ENCODE measurements around the gene ACSM3. TPM values are rescaled to one million over a fixed set of nuclear protein-coding genes. Genes with fewer than 3 reads are reported as not detected.

ACSM3 gene
- total and polyA plus RNA-seq, 9 of the 15 experiments (the other 6 are each of a cell fraction or from before 2014, with no cell fraction given), result 112 to 420 (median 182) TPM

GRCh38 chr16:20747030-20747816, 16.6 kb upstream of the ACSM3 start (continued):
- TF ChIP-seq DDX20 (tag; IDR thresholded peaks at IDR 0.05; ENCODE audit: low read depth) (no peak), ATF7 (IDR thresholded peaks at IDR 0.05) (peak; percentile 65; the same call in 1 of the 2 replicates), CREB3 (tag; conservative IDR thresholded peaks at IDR 0.05; ENCODE audit: low read depth) (no peak), CTCF (IDR thresholded peaks at IDR 0.05 in 2 of 3, conservative IDR thresholded peaks at IDR 0.05 in 1 of 3; ENCODE audit: insufficient read depth in 2 of 3, low read depth in 1 of 3, low read length in 3 of 3) (no peak), MCM7 (IDR thresholded peaks at IDR 0.05) (no peak), ELK3 (CRISPR knock-in tag; IDR thresholded peaks at IDR 0.05) (0 out of 2 replicates have a peak, but pooled peaks have one; percentile 10), ZNF280A (IDR thresholded peaks at IDR 0.05; ENCODE audit: low read depth, partially characterized antibody) (peak; percentile 97), TAF1 (IDR thresholded peaks at IDR 0.05; ENCODE audit: control insufficient read depth, extremely low read depth, insufficient read depth, low read length, severe bottlenecking) (peak; percentile 34), TCF7 (IDR thresholded peaks at IDR 0.05; ENCODE audit: borderline replicate concordance) (no peak), ZNF316 (IDR thresholded peaks at IDR 0.05) (peak; percentile 80), SMAD4 (CRISPR knock-in tag; conservative IDR thresholded peaks at IDR 0.05) (peak; percentile 97)

All from K562 (cell line).